Liver (tissue), 9 donors: ENCODE data around the gene TBC1D24. TPM values are rescaled to one million over a fixed set of nuclear protein-coding genes. Genes with fewer than 3 reads are reported as not detected.
A peak's percentile ranks its signal among the peaks of the same experiment; 100 is the strongest.

Source experiments
- DNase-seq: peaks from one replicate; pipeline ENCODE4 v3.0.0-alpha.2; 2017; ENCODE audit warnings: low spot score
- H3K27ac ChIP-seq, 2 donors: one replicate each; pipeline ENCODE4 v1.7.0; 2013; ENCODE audit warnings: inconsistent platforms in 2 of 2, low read length in 2 of 2, control low read depth in 1 of 2, low read depth in 1 of 2, mild to moderate bottlenecking in 1 of 2
- H3K27me3 ChIP-seq, 4 donors: one replicate each; pipeline versions ENCODE4 v1.6.1 to v1.7.0; 2013; ENCODE audit warnings: low read length in 3 of 4, inconsistent platforms in 1 of 4, mild to moderate bottlenecking in 1 of 4, moderate library complexity in 1 of 4; ENCODE audit not compliant: control insufficient read depth in 4 of 4, insufficient read depth in 4 of 4
- H3K36me3 ChIP-seq, 4 donors: one replicate each; pipeline versions ENCODE4 v1.6.1 to v1.7.0; 2013; ENCODE audit warnings: low read length in 3 of 4, mild to moderate bottlenecking in 3 of 4, low read depth in 1 of 4, moderate library complexity in 1 of 4; ENCODE audit not compliant: control insufficient read depth in 4 of 4, insufficient read depth in 3 of 4
- H3K4me1 ChIP-seq, 4 donors: one replicate each; pipeline versions ENCODE4 v1.6.1 to v1.7.0; 2013; ENCODE audit warnings: low read length in 3 of 4, mild to moderate bottlenecking in 3 of 4, moderate library complexity in 1 of 4; ENCODE audit not compliant: control insufficient read depth in 4 of 4, insufficient read depth in 4 of 4
- H3K4me3 ChIP-seq, 3 donors: one replicate each; pipeline versions ENCODE4 v1.6.1 to v1.7.0; 2013; ENCODE audit warnings: low read length in 3 of 3, control low read depth in 1 of 3, low read depth in 1 of 3, mild to moderate bottlenecking in 1 of 3
- H3K9ac ChIP-seq, 2 donors: one replicate each; pipeline ENCODE4 v1.7.0; 2013; ENCODE audit warnings: low read length in 2 of 2, mild to moderate bottlenecking in 2 of 2, moderate library complexity in 2 of 2, control low read depth in 1 of 2, low read depth in 1 of 2
- H3K9me3 ChIP-seq, 4 donors: one replicate each; pipeline versions ENCODE4 v1.6.1 to v1.7.0; 2013; ENCODE audit warnings: low read length in 3 of 4; ENCODE audit not compliant: control insufficient read depth in 4 of 4
- CTCF ChIP-seq: fragments of 150-350 bp; IDR thresholded peaks from 2 replicates; pipeline ENCODE4 v1.5.1; 2017; ENCODE audit warnings: improper control_type of control experiment, low read depth, low read length; ENCODE audit not compliant: missing input control
- EGR1 ChIP-seq, 2 donors: IDR thresholded peaks; 2 replicates each; pipeline ENCODE4 v1.6.1; 2016 to 2018; ENCODE audit warnings: antibody characterized with exemption in 2 of 2, low read depth in 2 of 2
- FOXA1 ChIP-seq: IDR thresholded peaks from 2 replicates; pipeline ENCODE4 v1.6.1; 2016; ENCODE audit warnings: antibody characterized with exemption
- GABPA ChIP-seq, 2 donors: IDR thresholded peaks in 1 of 2; conservative IDR thresholded peaks in 1 of 2; 2 replicates each; pipeline ENCODE4 v1.6.1; 2016; ENCODE audit warnings: antibody characterized with exemption in 2 of 2, mild to moderate bottlenecking in 1 of 2, moderate library complexity in 1 of 2
- HNF4G ChIP-seq: IDR thresholded peaks from 2 replicates; pipeline ENCODE4 v1.6.1; 2016; ENCODE audit warnings: antibody characterized with exemption
- JUND ChIP-seq, 2 donors: IDR thresholded peaks; 2 replicates each; pipeline ENCODE4 v1.6.1; 2016; ENCODE audit warnings: antibody characterized with exemption in 2 of 2
- MAX ChIP-seq: IDR thresholded peaks from 2 replicates; pipeline ENCODE4 v1.6.1; 2016; ENCODE audit warnings: antibody characterized with exemption
- NR2F2 ChIP-seq: IDR thresholded peaks from 2 replicates; pipeline ENCODE4 v1.6.1; 2016; ENCODE audit warnings: antibody characterized with exemption
- RAD21 ChIP-seq, 2 donors: IDR thresholded peaks; 2 replicates each; pipeline ENCODE4 v1.6.1; 2016; ENCODE audit warnings: antibody characterized with exemption in 2 of 2, mild to moderate bottlenecking in 2 of 2
- RXRA ChIP-seq, 2 donors: IDR thresholded peaks; 2 replicates each; pipeline ENCODE4 v1.6.1; 2017 to 2018; ENCODE audit warnings: antibody characterized with exemption in 2 of 2, mild to moderate bottlenecking in 1 of 2
- SP1 ChIP-seq: IDR thresholded peaks from 2 replicates; pipeline ENCODE4 v1.6.1; 2018; ENCODE audit warnings: antibody characterized with exemption, mild to moderate bottlenecking
- TAF1 ChIP-seq: conservative IDR thresholded peaks from 2 replicates; pipeline ENCODE4 v1.6.1; 2016; ENCODE audit warnings: antibody characterized with exemption, mild to moderate bottlenecking
- YY1 ChIP-seq: IDR thresholded peaks from 2 replicates; pipeline ENCODE4 v1.6.1; 2016; ENCODE audit warnings: antibody characterized with exemption, mild to moderate bottlenecking
- WGBS: extraction: QIAGEN DNeasy Blood & Tissue Kit; methylation state at CpG from one replicate; pipeline ENCODE4 v1.1.7; 2013; 5-methylcytosine and 5-hydroxymethylcytosine counted together
- polyA plus RNA-seq, 2 donors: library from polyadenylated mRNA; stranded (reverse) in 1 of 2; unstranded in 1 of 2; fragments of 200-250 nt in 1 of 2; fragments of >200 nt in 1 of 2; fragmentation: Nextera tagmentation in 1 of 2; extraction: Ambion mirVana in 1 of 2; gene quantifications; one replicate each; pipeline versions ENCODE4 v1.2.1 to v1.2.3, GENCODE V29; 2013 to 2015
- total RNA-seq, 2 donors: library from RNA; depleted of rRNA; stranded (reverse); fragments of >200 nt; gene quantifications; one replicate each; pipeline ENCODE4 v1.2.3, GENCODE V29; 2014
- TF ChIP-seq, protein P1 (sequence below): IDR thresholded peaks from 2 replicates; pipeline ENCODE4 v1.6.1; 2016; ENCODE audit warnings: antibody characterized with exemption
- TF ChIP-seq, protein P2 (sequence below): IDR thresholded peaks from 2 replicates; pipeline ENCODE4 v1.6.1; 2016; ENCODE audit warnings: antibody characterized with exemption, mild to moderate bottlenecking
- donor health status: healthy.
- donor health status: healthy.
- donor health status: healthy.
- donor health status: healthy.
- donor health status: healthy.

Gene TBC1D24
- total and polyA plus RNA-seq, 4 donors = 8.4 to 22.3 (median 11.5) TPM

DNA sequence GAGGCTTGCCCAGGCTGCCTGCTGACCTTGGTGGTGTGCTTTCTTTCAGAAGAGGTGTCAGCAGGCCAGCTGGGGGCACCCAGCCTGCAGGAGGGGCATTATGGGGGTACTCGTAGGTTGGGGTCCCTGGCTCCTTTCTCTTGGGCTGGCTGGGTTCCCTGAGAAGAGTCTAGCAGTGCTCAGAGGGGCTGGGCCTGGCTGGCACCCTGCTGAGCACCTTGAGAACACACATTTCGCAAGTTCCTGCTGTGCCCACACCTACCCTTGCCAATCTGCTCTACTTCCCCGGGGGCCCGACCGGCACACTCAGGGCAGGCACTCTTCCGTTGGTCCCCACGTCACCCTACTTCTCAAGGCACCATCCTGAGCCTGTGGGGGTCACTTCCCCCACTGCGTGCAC is 51.2 kb downstream of the TBC1D24 start:
- no peak for TF ChIP-seq GABPA (IDR thresholded peaks at IDR 0.05 in 1 of 2, conservative IDR thresholded peaks at IDR 0.05 in 1 of 2)
- TF ChIP-seq, protein P1, sequence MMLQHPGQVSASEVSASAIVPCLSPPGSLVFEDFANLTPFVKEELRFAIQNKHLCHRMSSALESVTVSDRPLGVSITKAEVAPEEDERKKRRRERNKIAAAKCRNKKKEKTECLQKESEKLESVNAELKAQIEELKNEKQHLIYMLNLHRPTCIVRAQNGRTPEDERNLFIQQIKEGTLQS = no peak
- TF ChIP-seq TAF1 = no peak
- no peak for TF ChIP-seq RAD21 (IDR thresholded peaks at IDR 0.05)
- no peak for TF ChIP-seq JUND (IDR thresholded peaks at IDR 0.05)
- no peak for TF ChIP-seq NR2F2
- TF ChIP-seq RXRA (IDR thresholded peaks at IDR 0.05) = no peak
- no peak for TF ChIP-seq FOXA1
- TF ChIP-seq MAX = no peak
- TF ChIP-seq HNF4G = no peak
- no peak for TF ChIP-seq CTCF
- no peak for TF ChIP-seq EGR1 (IDR thresholded peaks at IDR 0.05; ENCODE audit: low read depth in 2 of 2)
- TF ChIP-seq, protein P2, sequence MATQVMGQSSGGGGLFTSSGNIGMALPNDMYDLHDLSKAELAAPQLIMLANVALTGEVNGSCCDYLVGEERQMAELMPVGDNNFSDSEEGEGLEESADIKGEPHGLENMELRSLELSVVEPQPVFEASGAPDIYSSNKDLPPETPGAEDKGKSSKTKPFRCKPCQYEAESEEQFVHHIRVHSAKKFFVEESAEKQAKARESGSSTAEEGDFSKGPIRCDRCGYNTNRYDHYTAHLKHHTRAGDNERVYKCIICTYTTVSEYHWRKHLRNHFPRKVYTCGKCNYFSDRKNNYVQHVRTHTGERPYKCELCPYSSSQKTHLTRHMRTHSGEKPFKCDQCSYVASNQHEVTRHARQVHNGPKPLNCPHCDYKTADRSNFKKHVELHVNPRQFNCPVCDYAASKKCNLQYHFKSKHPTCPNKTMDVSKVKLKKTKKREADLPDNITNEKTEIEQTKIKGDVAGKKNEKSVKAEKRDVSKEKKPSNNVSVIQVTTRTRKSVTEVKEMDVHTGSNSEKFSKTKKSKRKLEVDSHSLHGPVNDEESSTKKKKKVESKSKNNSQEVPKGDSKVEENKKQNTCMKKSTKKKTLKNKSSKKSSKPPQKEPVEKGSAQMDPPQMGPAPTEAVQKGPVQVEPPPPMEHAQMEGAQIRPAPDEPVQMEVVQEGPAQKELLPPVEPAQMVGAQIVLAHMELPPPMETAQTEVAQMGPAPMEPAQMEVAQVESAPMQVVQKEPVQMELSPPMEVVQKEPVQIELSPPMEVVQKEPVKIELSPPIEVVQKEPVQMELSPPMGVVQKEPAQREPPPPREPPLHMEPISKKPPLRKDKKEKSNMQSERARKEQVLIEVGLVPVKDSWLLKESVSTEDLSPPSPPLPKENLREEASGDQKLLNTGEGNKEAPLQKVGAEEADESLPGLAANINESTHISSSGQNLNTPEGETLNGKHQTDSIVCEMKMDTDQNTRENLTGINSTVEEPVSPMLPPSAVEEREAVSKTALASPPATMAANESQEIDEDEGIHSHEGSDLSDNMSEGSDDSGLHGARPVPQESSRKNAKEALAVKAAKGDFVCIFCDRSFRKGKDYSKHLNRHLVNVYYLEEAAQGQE = no peak
- TF ChIP-seq YY1 = no peak
- TF ChIP-seq SP1 = no peak
- WGBS = 85% methylated on average over 8 of the region's 8 CpGs
- Histone ChIP-seq H3K4me1 (peaks cover 16 to 49% (median 40%) of the 10 kb centered on the region in 4 donors), H3K27ac (no peak overlapping the region), H3K4me3 (no peak overlapping the region), H3K9me3 (no peaks in the 10 kb centered on the region), H3K36me3 (peaks cover 0 to 8% (median 1%) of the 10 kb centered on the region in 4 donors), H3K9ac (no peak overlapping the region), H3K27me3 (no peaks in the 10 kb centered on the region)
- DNase-seq = no peak

DNA sequence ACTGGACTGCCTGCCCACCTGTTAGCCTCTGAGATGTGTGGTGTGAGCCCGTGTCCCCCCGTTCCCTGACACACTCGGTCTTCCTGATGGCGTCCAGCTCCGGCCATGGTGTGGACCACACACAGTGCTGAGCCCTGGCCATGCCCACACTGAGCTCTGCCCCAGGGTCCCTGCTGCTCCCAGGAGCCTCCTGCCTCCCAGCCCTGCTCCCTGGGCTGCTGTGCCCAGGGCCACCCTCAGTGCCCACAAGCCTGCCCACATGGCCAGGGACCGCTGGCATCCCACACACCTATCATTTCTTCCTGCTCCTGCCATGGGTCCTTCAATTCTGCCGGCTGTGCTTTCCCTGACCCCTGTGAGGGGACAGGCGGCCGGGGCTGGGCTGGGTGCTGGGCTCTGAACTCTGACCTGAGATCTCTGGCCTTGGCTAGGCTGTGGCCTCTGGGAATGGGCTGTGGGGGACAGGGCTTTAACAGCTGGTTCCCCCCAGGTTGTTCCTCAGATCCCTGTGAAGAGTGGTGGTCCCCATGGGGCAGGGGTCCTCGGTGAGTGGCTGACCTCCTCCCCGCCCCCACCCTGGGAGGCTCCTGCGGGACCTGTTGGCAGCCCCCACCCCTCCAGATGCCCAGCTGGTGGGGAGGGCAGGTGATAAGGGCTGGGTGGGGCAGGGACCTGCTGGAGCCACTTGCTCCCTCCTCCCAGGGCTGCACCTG is 52.3 kb downstream of the TBC1D24 start:
- Histone ChIP-seq H3K36me3 (peaks cover 0 to 8% (median 1%) of the 10 kb centered on the region in 4 donors), H3K4me3 (no peak overlapping the region), H3K27ac (no peak overlapping the region), H3K9me3 (no peaks in the 10 kb centered on the region), H3K9ac (no peak overlapping the region), H3K4me1 (peaks cover 21 to 51% (median 39%) of the 10 kb centered on the region in 4 donors), H3K27me3 (no peaks in the 10 kb centered on the region)
- WGBS = 68% methylated on average over 12 of the region's 12 CpGs
- peak; percentile 39 for DNase-seq
- no peak for TF ChIP-seq RAD21 (IDR thresholded peaks at IDR 0.05)
- TF ChIP-seq RXRA (IDR thresholded peaks at IDR 0.05) = peak in 1 of 2 donors; percentile 11
- TF ChIP-seq, protein P1 = no peak
- no peak for TF ChIP-seq NR2F2
